Hepatocyte (in vitro differentiated cells): Measurements from ENCODE around the gene TMEM109. TPM values are rescaled to one million over a fixed set of nuclear protein-coding genes. Genes with fewer than 3 reads are reported as not detected.

Source experiments
- DNase-seq: peaks from one replicate; pipeline ENCODE4 v3.0.0-alpha.2; 2016; ENCODE audit warnings: low spot score
- H2AFZ ChIP-seq: fragments of 200-600 bp; sonication (generic); 2 replicates; pipeline ENCODE4 v1.6.0; 2016; ENCODE audit warnings: antibody characterized with exemption, mild to moderate bottlenecking
- H3K27ac ChIP-seq: fragments of 200-600 bp; sonication (generic); 2 replicates; pipeline ENCODE4 v1.5.1; 2016; ENCODE audit warnings: mild to moderate bottlenecking
- H3K27me3 ChIP-seq: fragments of 200-600 bp; sonication (generic); 2 replicates; pipeline ENCODE4 v1.6.1; 2016
- H3K36me3 ChIP-seq: fragments of 200-600 bp; sonication (generic); replicated peaks from 2 replicates; pipeline ENCODE4 v1.5.1; 2016; ENCODE audit warnings: low read depth; ENCODE audit not compliant: insufficient read depth
- H3K4me1 ChIP-seq: fragments of 200-600 bp; sonication (generic); 2 replicates; pipeline ENCODE4 v1.5.1; 2016; ENCODE audit warnings: mild to moderate bottlenecking, moderate library complexity; ENCODE audit not compliant: insufficient read depth
- H3K4me2 ChIP-seq: fragments of 200-600 bp; sonication (generic); 2 replicates; pipeline ENCODE4 v1.6.0; 2016
- H3K4me3 ChIP-seq: fragments of 200-600 bp; sonication (generic); 2 replicates; pipeline ENCODE4 v1.5.1; 2016; ENCODE audit warnings: mild to moderate bottlenecking
- H3K79me2 ChIP-seq: fragments of 200-600 bp; sonication (generic); 2 replicates; pipeline ENCODE4 v1.6.0; 2017; ENCODE audit warnings: mild to moderate bottlenecking
- H3K9me2 ChIP-seq: fragments of 200-600 bp; sonication (generic); replicated peaks from 2 replicates; pipeline ENCODE4 v1.6.0; 2017; ENCODE audit warnings: mild to moderate bottlenecking; ENCODE audit not compliant: insufficient read depth
- H3K9me3 ChIP-seq: fragments of 200-600 bp; sonication (generic); 2 replicates; pipeline ENCODE4 v1.5.1; 2016; ENCODE audit warnings: low read depth, mild to moderate bottlenecking
- H4K20me1 ChIP-seq: fragments of 200-600 bp; sonication (generic); 2 replicates; pipeline ENCODE4 v1.6.0; 2016; ENCODE audit warnings: mild to moderate bottlenecking; ENCODE audit not compliant: insufficient read depth, poor library complexity, severe bottlenecking
- EZH2 ChIP-seq: fragments of 200-600 bp; sonication (generic); IDR thresholded peaks from 2 replicates; pipeline ENCODE4 v1.6.1; 2016; ENCODE audit warnings: antibody characterized with exemption, mild to moderate bottlenecking, borderline replicate concordance
- EZH2phosphoT487 ChIP-seq: fragments of 200-600 bp; sonication (generic); IDR thresholded peaks from one replicate; pipeline ENCODE4 v1.6.1; 2018; ENCODE audit warnings: antibody characterized with exemption, mild to moderate bottlenecking, low read depth, moderate library complexity; ENCODE audit not compliant: unreplicated experiment, severe bottlenecking
- WGBS: methylation state at CpG from one replicate; pipeline ENCODE4 v1.1.6; 2016; ENCODE audit warnings: low lambda C conversion rate; ENCODE audit errors: missing lambda C conversion rate; 5-methylcytosine and 5-hydroxymethylcytosine counted together
- polyA plus RNA-seq: library from polyadenylated mRNA; unstranded; fragments of >200 nt; fragmentation: Nextera tagmentation; extraction: Ambion mirVana; gene quantifications from 2 replicates; pipeline ENCODE4 v1.2.1, GENCODE V29; 2016
- total RNA-seq: library from RNA; depleted of rRNA; stranded (reverse); fragments of >200 nt; gene quantifications from 2 replicates; pipeline ENCODE4 v1.2.3, GENCODE V29; 2014
- TF ChIP-seq, protein P1 (sequence below): fragments of 200-600 bp; sonication (generic); IDR thresholded peaks from 2 replicates; pipeline ENCODE4 v1.5.1; 2016; ENCODE audit warnings: antibody characterized with exemption, mild to moderate bottlenecking; ENCODE audit not compliant: poor library complexity

The TMEM109 gene
- total and polyA plus RNA-seq, 2 experiments from 2014 or later, result 30.0 to 86.9 TPM

GRCh38 chr11:60918939-60919265 is 4.9 kb downstream of the TMEM109 start:
- H3K79me2 ChIP-seq, result peaks cover 46% of the 10 kb centered on the region
- no peaks in the 10 kb centered on the region for H3K36me3 ChIP-seq
- no peaks in the 10 kb centered on the region for H3K9me3 ChIP-seq
- no peak overlapping the region for H3K27ac ChIP-seq
- H4K20me1 ChIP-seq, result peaks cover 3% of the 10 kb centered on the region
- H3K27me3 ChIP-seq, result no peaks in the 10 kb centered on the region
- no peak for DNase-seq
- peaks cover 13% of the 10 kb centered on the region for H3K4me1 ChIP-seq
- no peak overlapping the region for H2AFZ ChIP-seq
- no peak overlapping the region for H3K4me2 ChIP-seq
- WGBS, result 57% methylated on average over 2 of the region's 2 CpGs
- no peak for TF ChIP-seq EZH2phosphoT487
- no peak for TF ChIP-seq EZH2
- TF ChIP-seq, protein P1, sequence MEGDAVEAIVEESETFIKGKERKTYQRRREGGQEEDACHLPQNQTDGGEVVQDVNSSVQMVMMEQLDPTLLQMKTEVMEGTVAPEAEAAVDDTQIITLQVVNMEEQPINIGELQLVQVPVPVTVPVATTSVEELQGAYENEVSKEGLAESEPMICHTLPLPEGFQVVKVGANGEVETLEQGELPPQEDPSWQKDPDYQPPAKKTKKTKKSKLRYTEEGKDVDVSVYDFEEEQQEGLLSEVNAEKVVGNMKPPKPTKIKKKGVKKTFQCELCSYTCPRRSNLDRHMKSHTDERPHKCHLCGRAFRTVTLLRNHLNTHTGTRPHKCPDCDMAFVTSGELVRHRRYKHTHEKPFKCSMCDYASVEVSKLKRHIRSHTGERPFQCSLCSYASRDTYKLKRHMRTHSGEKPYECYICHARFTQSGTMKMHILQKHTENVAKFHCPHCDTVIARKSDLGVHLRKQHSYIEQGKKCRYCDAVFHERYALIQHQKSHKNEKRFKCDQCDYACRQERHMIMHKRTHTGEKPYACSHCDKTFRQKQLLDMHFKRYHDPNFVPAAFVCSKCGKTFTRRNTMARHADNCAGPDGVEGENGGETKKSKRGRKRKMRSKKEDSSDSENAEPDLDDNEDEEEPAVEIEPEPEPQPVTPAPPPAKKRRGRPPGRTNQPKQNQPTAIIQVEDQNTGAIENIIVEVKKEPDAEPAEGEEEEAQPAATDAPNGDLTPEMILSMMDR, result no peak
- no peak overlapping the region for H3K4me3 ChIP-seq
- H3K9me2 ChIP-seq, result no peaks in the 10 kb centered on the region

- DNase-seq, result no peak
- Histone ChIP-seq H3K4me2 (no peak overlapping the region), H3K9me2 (no peaks in the 10 kb centered on the region), H3K9me3 (no peaks in the 10 kb centered on the region), H3K27ac (no peak overlapping the region), H2AFZ (no peak overlapping the region), H3K27me3 (no peaks in the 10 kb centered on the region), H4K20me1 (peaks cover 3% of the 10 kb centered on the region), H3K4me1 (peaks cover 16% of the 10 kb centered on the region), H3K36me3 (no peaks in the 10 kb centered on the region), H3K4me3 (no peak overlapping the region), H3K79me2 (peaks cover 46% of the 10 kb centered on the region)
- 100% methylated on average over 1 of the region's 1 CpG for WGBS
- no peak for TF ChIP-seq EZH2
- TF ChIP-seq, protein P1, result no peak
Observed at GRCh38 chr11:60919320-60919719, 5.4 kb downstream of the TMEM109 start.

- no peak overlapping the region for H3K4me3 ChIP-seq
- no peak overlapping the region for H2AFZ ChIP-seq
- no peak for DNase-seq
- H3K79me2 ChIP-seq, result peaks cover 46% of the 10 kb centered on the region
- 87% methylated on average over 2 of the region's 2 CpGs for WGBS
- no peak overlapping the region for H3K27ac ChIP-seq
- no peak for TF ChIP-seq EZH2phosphoT487
- TF ChIP-seq, protein P1, result no peak
- TF ChIP-seq EZH2, result no peak
- H3K27me3 ChIP-seq, result no peaks in the 10 kb centered on the region
- H3K36me3 ChIP-seq, result no peaks in the 10 kb centered on the region
- H3K4me1 ChIP-seq, result peaks cover 16% of the 10 kb centered on the region
- peaks cover 3% of the 10 kb centered on the region for H4K20me1 ChIP-seq
- H3K9me3 ChIP-seq, result no peaks in the 10 kb centered on the region
- H3K4me2 ChIP-seq, result no peak overlapping the region
- no peaks in the 10 kb centered on the region for H3K9me2 ChIP-seq
Observed at GRCh38 chr11:60919956-60920355, 6.0 kb downstream of the TMEM109 start.

DNA sequence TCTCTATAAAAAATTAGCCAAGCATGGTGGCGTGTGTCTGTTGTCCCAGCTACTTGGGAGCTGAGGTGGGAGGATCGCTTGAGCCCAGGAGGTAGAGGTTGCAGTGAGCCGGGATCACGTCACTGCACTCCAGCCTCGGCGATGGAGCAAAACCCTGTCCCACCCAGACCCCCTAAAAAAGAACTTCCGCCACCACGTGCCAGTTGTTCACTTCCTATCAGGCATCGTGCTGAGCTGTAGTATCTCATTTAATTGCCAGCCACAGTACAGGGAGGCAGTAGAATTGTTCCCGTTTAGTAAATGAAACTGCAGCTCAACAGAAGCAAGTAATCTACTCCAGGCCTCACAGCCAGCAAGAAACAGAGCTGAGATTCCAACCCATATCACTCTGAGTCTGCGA is 7.3 kb downstream of the TMEM109 start:
- Histone ChIP-seq H3K36me3 (no peaks in the 10 kb centered on the region), H3K79me2 (peaks cover 46% of the 10 kb centered on the region), H3K4me3 (no peak overlapping the region), H3K9me3 (no peaks in the 10 kb centered on the region), H3K27me3 (no peaks in the 10 kb centered on the region), H3K4me1 (peaks cover 9% of the 10 kb centered on the region), H3K27ac (no peak overlapping the region), H3K9me2 (no peaks in the 10 kb centered on the region), H3K4me2 (no peak overlapping the region), H2AFZ (no peak overlapping the region), H4K20me1 (no peaks in the 10 kb centered on the region)
- whole genome bisulfite sequencing, result 96% methylated on average over 11 of the region's 11 CpGs
- TF ChIP-seq EZH2phosphoT487 (no peak), EZH2 (no peak)
- TF ChIP-seq, protein P1, result no peak
- DNase-seq, result no peak
